Measurements from ENCODE around the gene ARHGAP4. TPM values are rescaled to one million over a fixed set of nuclear protein-coding genes. Genes with fewer than 3 reads are reported as not detected.

ARHGAP4 gene
- total RNA-seq, 4 donors from 2014 or later: 23.0 to 90.9 (median 32.7) TPM

GRCh38 chrX:153868576-153869472 lies 57.2 kb downstream of the ARHGAP4 start:
- no peaks in the 10 kb centered on the region for H3K9me3 ChIP-seq
- TF ChIP-seq POLR2A (IDR thresholded peaks at IDR 0.05): no peak
- TF ChIP-seq EP300 (IDR thresholded peaks at IDR 0.05): no peak
- TF ChIP-seq CTCF (IDR thresholded peaks at IDR 0.05): no peak
- peaks cover 0 to 37% of the 10 kb centered on the region in 2 donors for H3K27me3 ChIP-seq
- DNase-seq (ENCODE audit: low spot score in 2 of 2): no peak
- no peak overlapping the region for H3K4me3 ChIP-seq
- H3K4me1 ChIP-seq: no peaks in the 10 kb centered on the region
- H3K27ac ChIP-seq: no peak overlapping the region
- 82 to 86% methylated on average over 13 to 20 of the region's 26 CpGs for WGBS, 2 donors
- no peaks in the 10 kb centered on the region for H3K36me3 ChIP-seq

- H3K27ac ChIP-seq: no peak overlapping the region
- 73 to 84% methylated on average over 2 to 13 of the region's 13 CpGs for WGBS, 2 donors
- no peaks in the 10 kb centered on the region for H3K36me3 ChIP-seq
- no peak for DNase-seq (ENCODE audit: low spot score in 2 of 2)
- H3K27me3 ChIP-seq: peaks cover 0 to 38% of the 10 kb centered on the region in 2 donors
- TF ChIP-seq CTCF (IDR thresholded peaks at IDR 0.05): no peak
- no peak for TF ChIP-seq POLR2A (IDR thresholded peaks at IDR 0.05)
- TF ChIP-seq EP300 (IDR thresholded peaks at IDR 0.05): no peak
- H3K9me3 ChIP-seq: no peaks in the 10 kb centered on the region
- no peak overlapping the region for H3K4me3 ChIP-seq
- no peaks in the 10 kb centered on the region for H3K4me1 ChIP-seq
These were observed 58.4 kb downstream of the ARHGAP4 start for GRCh38 chrX:153867671-153868070.

- DNase-seq (ENCODE audit: low spot score in 2 of 2): no peak
- Histone ChIP-seq H3K4me3 (no peak overlapping the region), H3K4me1 (no peaks in the 10 kb centered on the region), H3K27me3 (peaks cover 0 to 39% of the 10 kb centered on the region in 2 donors), H3K27ac (no peak overlapping the region), H3K9me3 (no peaks in the 10 kb centered on the region), H3K36me3 (no peaks in the 10 kb centered on the region)
- 36 to 75% methylated on average over 2 to 9 of the region's 9 CpGs for WGBS, 2 donors
- TF ChIP-seq POLR2A (IDR thresholded peaks at IDR 0.05) (no peak), CTCF (IDR thresholded peaks at IDR 0.05) (no peak), EP300 (IDR thresholded peaks at IDR 0.05) (no peak)
These were observed 58.9 kb downstream of the ARHGAP4 start for GRCh38 chrX:153867139-153867538.

GRCh38 chrX:153866302-153867019 lies 59.6 kb downstream of the ARHGAP4 start:
- Histone ChIP-seq H3K27me3 (peaks cover 0 to 32% of the 10 kb centered on the region in 2 donors), H3K27ac (no peak overlapping the region), H3K9me3 (no peaks in the 10 kb centered on the region), H3K4me3 (no peak overlapping the region), H3K4me1 (no peaks in the 10 kb centered on the region), H3K36me3 (no peaks in the 10 kb centered on the region)
- TF ChIP-seq POLR2A (IDR thresholded peaks at IDR 0.05): no peak
- no peak for TF ChIP-seq EP300 (IDR thresholded peaks at IDR 0.05)
- TF ChIP-seq CTCF (IDR thresholded peaks at IDR 0.05): no peak
- WGBS, 2 donors: 73 to 83% methylated on average over 11 to 22 of the region's 22 CpGs
- DNase-seq (ENCODE audit: low spot score in 2 of 2): no peak

- H3K9me3 ChIP-seq: no peaks in the 10 kb centered on the region
- peaks cover 0 to 25% of the 10 kb centered on the region in 2 donors for H3K27me3 ChIP-seq
- DNase-seq (ENCODE audit: low spot score in 2 of 2): no peak
- no peaks in the 10 kb centered on the region for H3K36me3 ChIP-seq
- no peak overlapping the region for H3K4me3 ChIP-seq
- 90 to 95% methylated on average over 4 to 9 of the region's 9 CpGs for WGBS, 2 donors
- H3K27ac ChIP-seq: no peak overlapping the region
- no peaks in the 10 kb centered on the region for H3K4me1 ChIP-seq
- TF ChIP-seq POLR2A (IDR thresholded peaks at IDR 0.05) (no peak), EP300 (IDR thresholded peaks at IDR 0.05) (no peak), CTCF (IDR thresholded peaks at IDR 0.05) (no peak)
These were observed 60.4 kb downstream of the ARHGAP4 start for GRCh38 chrX:153865685-153866084.

All from tibial nerve (tissue), 4 donors.